Measurements from ENCODE around the gene SEC14L3.

The SEC14L3 gene

GRCh38 chr22:30486118-30486517 is 14.3 kb upstream of the SEC14L3 start:
- Histone ChIP-seq H2AK5ac (ENCODE audit: low read length) (no peak overlapping the region), H3K4me2 (ENCODE audit: low read length) (no peak overlapping the region), H3K36me3 (ENCODE audit: control insufficient read depth, insufficient read depth, low read length) (no peaks in the 10 kb centered on the region), H2BK15ac (replicated peaks; ENCODE audit: low read depth) (no peak overlapping the region), H4K5ac (ENCODE audit: low read length) (no peak overlapping the region), H3K79me1 (ENCODE audit: low read length) (no peaks in the 10 kb centered on the region), H3K27ac (ENCODE audit: low read depth, low read length) (no peak overlapping the region), H3K18ac (ENCODE audit: low read length) (no peak overlapping the region), H3K4ac (ENCODE audit: low read depth, low read length) (no peak overlapping the region), H3K79me2 (ENCODE audit: control insufficient read depth, insufficient read depth, low read length) (no peaks in the 10 kb centered on the region), H3K4me1 (ENCODE audit: control insufficient read depth, low read depth, low read length) (no peaks in the 10 kb centered on the region), H3K56ac (ENCODE audit: low read length) (no peak overlapping the region), H3K9ac (ENCODE audit: low read length) (no peak overlapping the region), H2BK5ac (ENCODE audit: low read length) (no peak overlapping the region), H2BK120ac (ENCODE audit: low read depth, low read length) (no peak overlapping the region), H4K8ac (ENCODE audit: low read depth, low read length) (no peak overlapping the region), H3K27me3 (ENCODE audit: insufficient read depth, low read length, poor library complexity) (no peaks in the 10 kb centered on the region), H3K4me3 (ENCODE audit: low read length) (no peak overlapping the region), H3K23ac (ENCODE audit: low read length) (no peak overlapping the region)
- WGBS (ENCODE audit: extremely low coverage, insufficient coverage, low lambda C conversion rate) = no CpG with 5 or more reads among the region's 5 CpGs
- DNase-seq = no peak

GRCh38 chr22:30485362-30485988 is 13.7 kb upstream of the SEC14L3 start:
- H3K18ac ChIP-seq (ENCODE audit: low read length) = no peak overlapping the region
- no CpG with 5 or more reads among the region's 18 CpGs for WGBS (ENCODE audit: extremely low coverage, insufficient coverage, low lambda C conversion rate)
- no peak overlapping the region for H3K23ac ChIP-seq (ENCODE audit: low read length)
- no peak overlapping the region for H2BK5ac ChIP-seq (ENCODE audit: low read length)
- no peaks in the 10 kb centered on the region for H3K27me3 ChIP-seq (ENCODE audit: insufficient read depth, low read length, poor library complexity)
- H2BK15ac ChIP-seq (replicated peaks; ENCODE audit: low read depth) = no peak overlapping the region
- no peak overlapping the region for H4K8ac ChIP-seq (ENCODE audit: low read depth, low read length)
- peak; percentile 61 for DNase-seq
- H3K56ac ChIP-seq (ENCODE audit: low read length) = no peak overlapping the region
- no peak overlapping the region for H4K5ac ChIP-seq (ENCODE audit: low read length)
- no peaks in the 10 kb centered on the region for H3K36me3 ChIP-seq (ENCODE audit: control insufficient read depth, insufficient read depth, low read length)
- H3K4ac ChIP-seq (ENCODE audit: low read depth, low read length) = no peak overlapping the region
- no peak overlapping the region for H2AK5ac ChIP-seq (ENCODE audit: low read length)
- no peak overlapping the region for H3K9ac ChIP-seq (ENCODE audit: low read length)
- no peaks in the 10 kb centered on the region for H3K79me2 ChIP-seq (ENCODE audit: control insufficient read depth, insufficient read depth, low read length)
- H2BK120ac ChIP-seq (ENCODE audit: low read depth, low read length) = no peak overlapping the region
- no peak overlapping the region for H3K4me3 ChIP-seq (ENCODE audit: low read length)
- H3K4me2 ChIP-seq (ENCODE audit: low read length) = no peak overlapping the region
- no peaks in the 10 kb centered on the region for H3K4me1 ChIP-seq (ENCODE audit: control insufficient read depth, low read depth, low read length)
- no peaks in the 10 kb centered on the region for H3K79me1 ChIP-seq (ENCODE audit: low read length)
- no peak overlapping the region for H3K27ac ChIP-seq (ENCODE audit: low read depth, low read length)

GRCh38 chr22:30483169-30483568 is 11.4 kb upstream of the SEC14L3 start:
- H3K36me3 ChIP-seq (ENCODE audit: control insufficient read depth, insufficient read depth, low read length) = no peaks in the 10 kb centered on the region
- H3K4ac ChIP-seq (ENCODE audit: low read depth, low read length) = no peak overlapping the region
- H3K27me3 ChIP-seq (ENCODE audit: insufficient read depth, low read length, poor library complexity) = no peaks in the 10 kb centered on the region
- H3K56ac ChIP-seq (ENCODE audit: low read length) = no peak overlapping the region
- WGBS (ENCODE audit: extremely low coverage, insufficient coverage, low lambda C conversion rate) = no CpG with 5 or more reads among the region's 1 CpG
- no peak overlapping the region for H3K9ac ChIP-seq (ENCODE audit: low read length)
- no peak overlapping the region for H3K18ac ChIP-seq (ENCODE audit: low read length)
- H2AK5ac ChIP-seq (ENCODE audit: low read length) = no peak overlapping the region
- no peak overlapping the region for H2BK120ac ChIP-seq (ENCODE audit: low read depth, low read length)
- no peaks in the 10 kb centered on the region for H3K79me1 ChIP-seq (ENCODE audit: low read length)
- no peaks in the 10 kb centered on the region for H3K4me1 ChIP-seq (ENCODE audit: control insufficient read depth, low read depth, low read length)
- no peak for DNase-seq
- no peak overlapping the region for H4K5ac ChIP-seq (ENCODE audit: low read length)
- H3K4me3 ChIP-seq (ENCODE audit: low read length) = no peak overlapping the region
- no peak overlapping the region for H3K23ac ChIP-seq (ENCODE audit: low read length)
- H2BK15ac ChIP-seq (replicated peaks; ENCODE audit: low read depth) = no peak overlapping the region
- no peak overlapping the region for H2BK5ac ChIP-seq (ENCODE audit: low read length)
- no peak overlapping the region for H3K4me2 ChIP-seq (ENCODE audit: low read length)
- H3K79me2 ChIP-seq (ENCODE audit: control insufficient read depth, insufficient read depth, low read length) = no peaks in the 10 kb centered on the region
- no peak overlapping the region for H3K27ac ChIP-seq (ENCODE audit: low read depth, low read length)
- no peak overlapping the region for H4K8ac ChIP-seq (ENCODE audit: low read depth, low read length)

GRCh38 chr22:30481711-30482110 is 9.9 kb upstream of the SEC14L3 start:
- Histone ChIP-seq H3K4me1 (ENCODE audit: control insufficient read depth, low read depth, low read length) (no peaks in the 10 kb centered on the region), H4K8ac (ENCODE audit: low read depth, low read length) (no peak overlapping the region), H2BK15ac (replicated peaks; ENCODE audit: low read depth) (no peak overlapping the region), H2AK5ac (ENCODE audit: low read length) (no peak overlapping the region), H3K4me3 (ENCODE audit: low read length) (no peak overlapping the region), H2BK5ac (ENCODE audit: low read length) (no peak overlapping the region), H3K56ac (ENCODE audit: low read length) (no peak overlapping the region), H3K4me2 (ENCODE audit: low read length) (no peak overlapping the region), H3K79me1 (ENCODE audit: low read length) (no peaks in the 10 kb centered on the region), H4K5ac (ENCODE audit: low read length) (no peak overlapping the region), H3K27ac (ENCODE audit: low read depth, low read length) (no peak overlapping the region), H3K79me2 (ENCODE audit: control insufficient read depth, insufficient read depth, low read length) (no peaks in the 10 kb centered on the region), H3K27me3 (ENCODE audit: insufficient read depth, low read length, poor library complexity) (no peaks in the 10 kb centered on the region), H3K36me3 (ENCODE audit: control insufficient read depth, insufficient read depth, low read length) (no peaks in the 10 kb centered on the region), H3K23ac (ENCODE audit: low read length) (no peak overlapping the region), H3K4ac (ENCODE audit: low read depth, low read length) (no peak overlapping the region), H3K9ac (ENCODE audit: low read length) (no peak overlapping the region), H2BK120ac (ENCODE audit: low read depth, low read length) (no peak overlapping the region), H3K18ac (ENCODE audit: low read length) (no peak overlapping the region)
- DNase-seq = no peak
- WGBS (ENCODE audit: extremely low coverage, insufficient coverage, low lambda C conversion rate) = no CpG with 5 or more reads among the region's 5 CpGs

- Histone ChIP-seq H3K56ac (ENCODE audit: low read length) (no peak overlapping the region), H3K27ac (ENCODE audit: low read depth, low read length) (no peak overlapping the region), H3K23ac (ENCODE audit: low read length) (no peak overlapping the region), H3K4ac (ENCODE audit: low read depth, low read length) (no peak overlapping the region), H3K36me3 (ENCODE audit: control insufficient read depth, insufficient read depth, low read length) (no peaks in the 10 kb centered on the region), H2BK5ac (ENCODE audit: low read length) (no peak overlapping the region), H3K27me3 (ENCODE audit: insufficient read depth, low read length, poor library complexity) (no peaks in the 10 kb centered on the region), H3K79me2 (ENCODE audit: control insufficient read depth, insufficient read depth, low read length) (no peaks in the 10 kb centered on the region), H3K4me1 (ENCODE audit: control insufficient read depth, low read depth, low read length) (no peaks in the 10 kb centered on the region), H2AK5ac (ENCODE audit: low read length) (no peak overlapping the region), H4K8ac (ENCODE audit: low read depth, low read length) (no peak overlapping the region), H4K5ac (ENCODE audit: low read length) (no peak overlapping the region), H3K4me3 (ENCODE audit: low read length) (no peak overlapping the region), H2BK15ac (replicated peaks; ENCODE audit: low read depth) (no peak overlapping the region), H3K79me1 (ENCODE audit: low read length) (no peaks in the 10 kb centered on the region), H3K4me2 (ENCODE audit: low read length) (no peak overlapping the region), H3K9ac (ENCODE audit: low read length) (no peak overlapping the region), H3K18ac (ENCODE audit: low read length) (no peak overlapping the region), H2BK120ac (ENCODE audit: low read depth, low read length) (no peak overlapping the region)
- WGBS (ENCODE audit: extremely low coverage, insufficient coverage, low lambda C conversion rate) = no CpG with 5 or more reads among the region's 2 CpGs
- no peak for DNase-seq
Measured at GRCh38 chr22:30479981-30480380, 8.2 kb upstream of the SEC14L3 start.

All from mesendoderm (in vitro differentiated cells).